Measurements from ENCODE around the gene PERM1.
"Not testable (repeated sequence)": the region's sequence is repeated elsewhere in the genome, so short reads cannot be mapped to it uniquely, and the experiment has no call there.

The PERM1 gene

GRCh38 chr1:978069-978834 is 3.6 kb downstream of the PERM1 start:
- no peak for DNase-seq

- not testable (repeated sequence) for DNase-seq
Measured at GRCh38 chr1:976791-977190, 5.1 kb downstream of the PERM1 start.

- peak; percentile 66 for DNase-seq
Measured at GRCh38 chr1:975896-976683, 5.8 kb downstream of the PERM1 start.

- no peak for DNase-seq
Measured at GRCh38 chr1:975365-975764, 6.5 kb downstream of the PERM1 start.

- DNase-seq, result no peak
Measured at GRCh38 chr1:974687-975328, 7.1 kb downstream of the PERM1 start.

GRCh38 chr1:974293-974640 is 7.6 kb downstream of the PERM1 start:
- DNase-seq, result no peak

GRCh38 chr1:973459-974292 is 8.2 kb downstream of the PERM1 start:
- no peak for DNase-seq

- DNase-seq, result no peak
Measured at GRCh38 chr1:972726-973458, 9.0 kb downstream of the PERM1 start.

GRCh38 chr1:971751-972506 is 10.0 kb downstream of the PERM1 start:
- DNase-seq, result no peak

- DNase-seq, result no peak
Measured at GRCh38 chr1:970973-971730, 10.7 kb downstream of the PERM1 start.

- peak; percentile 38 for DNase-seq
Measured at GRCh38 chr1:970242-970972, 11.5 kb downstream of the PERM1 start.

GRCh38 chr1:969260-969855 is 12.5 kb downstream of the PERM1 start:
- no peak for DNase-seq

GRCh38 chr1:967466-968343 is 14.2 kb downstream of the PERM1 start:
- DNase-seq, result no peak

- DNase-seq, result peak; percentile 32
Measured at GRCh38 chr1:966704-967300, 15.1 kb downstream of the PERM1 start.

GRCh38 chr1:966135-966703 is 15.7 kb downstream of the PERM1 start, which contains the start of gene PLEKHN1:
PLEKHN1 (plus strand) TSS chr1:966482; CDS start chr1:966532, 50 bp downstream.
- no peak for DNase-seq

GRCh38 chr1:965526-966134 is 16.3 kb downstream of the PERM1 start:
- no peak for DNase-seq

All from DMS79 treated with DMSO at 0.1 percent for 48 hours (cell line).